Activated naive CD4-positive, alpha-beta T cell treated with anti-CD3 and anti-CD28 coated beads, Interleukin-2, amount 10 ng/mL, durations not matched to agents 5 hours and 36 hours (primary cell): ENCODE measurements around the gene MFRP. TPM values are rescaled to one million over a fixed set of nuclear protein-coding genes. Genes with fewer than 3 reads are reported as not detected.

ENCODE experiments used
- microRNA-seq: library from miRNA; unstranded; fragments of <30 nt; microRNA quantifications from one replicate; pipeline ENCODE4 v1.2.0, GENCODE V29; 2022; ENCODE audit warnings: borderline microRNAs expressed, borderline replicate concordance
- total RNA-seq, 2 experiments: library from RNA; stranded (reverse); gene quantifications; one replicate each; pipeline ENCODE4 v1.2.3, GENCODE V29; 2021

The MFRP gene
- not detected for total RNA-seq

GRCh38 chr11:119346605-119347004, at the start of gene MFRP:
Gene MFRP (minus strand): TSS chr11:119346705. CDS start chr11:119346513, 192 bp downstream.

GRCh38 chr11:119381181-119381988, 34.9 kb upstream of the MFRP start, which contains the start of gene USP2:
Gene USP2 (minus strand): TSS chr11:119381690. CDS start chr11:119373480, 8,210 bp downstream.

GRCh38 chr11:119340335-119341221, 5.9 kb downstream of the MFRP start, which contains the start of gene C1QTNF5:
Gene C1QTNF5 (minus strand): TSS chr11:119340883. CDS start chr11:119340397, 486 bp downstream.

DNA sequence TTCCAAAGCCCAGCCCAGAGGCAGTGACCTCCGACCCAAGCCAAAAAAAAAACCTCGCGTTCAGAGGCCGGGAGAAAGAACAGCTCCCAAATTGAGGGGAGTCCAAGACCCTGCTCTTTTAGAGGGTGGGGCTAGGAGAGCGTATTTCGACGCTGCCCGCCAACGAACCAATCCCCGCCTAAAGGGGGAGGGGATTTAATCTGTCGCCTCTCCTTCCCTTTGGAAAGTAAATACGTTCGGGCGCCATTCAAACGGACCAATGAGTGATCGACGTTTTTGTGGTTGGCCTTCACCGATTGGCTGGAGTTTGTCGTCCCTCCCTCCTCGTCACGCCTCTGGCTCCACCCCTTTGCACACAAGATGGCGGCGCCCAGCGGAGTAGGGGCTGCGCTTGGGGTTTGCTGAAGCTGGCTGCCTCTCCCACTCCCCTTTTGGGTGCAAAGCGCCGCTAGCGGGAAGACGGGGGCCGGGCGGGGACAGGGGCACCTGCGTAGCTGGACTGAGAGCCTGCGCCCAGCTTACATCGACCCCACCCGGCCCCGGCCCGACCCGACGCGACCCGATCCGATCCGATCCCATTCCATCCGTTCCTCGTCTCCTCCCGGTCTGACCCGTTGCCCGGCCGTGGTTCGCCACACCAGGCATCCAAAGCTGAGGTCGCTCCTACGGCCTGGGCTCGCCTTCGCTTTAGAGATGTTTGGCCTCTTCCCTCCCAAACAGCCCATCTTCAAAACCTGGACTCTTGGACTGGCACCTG, 12.2 kb downstream of the MFRP start, which contains the start of gene RNF26:
Gene RNF26 (plus strand): TSS at position 354 of the 757 bp plus-strand sequence. CDS start 596 bp downstream, outside the sequence.

DNA sequence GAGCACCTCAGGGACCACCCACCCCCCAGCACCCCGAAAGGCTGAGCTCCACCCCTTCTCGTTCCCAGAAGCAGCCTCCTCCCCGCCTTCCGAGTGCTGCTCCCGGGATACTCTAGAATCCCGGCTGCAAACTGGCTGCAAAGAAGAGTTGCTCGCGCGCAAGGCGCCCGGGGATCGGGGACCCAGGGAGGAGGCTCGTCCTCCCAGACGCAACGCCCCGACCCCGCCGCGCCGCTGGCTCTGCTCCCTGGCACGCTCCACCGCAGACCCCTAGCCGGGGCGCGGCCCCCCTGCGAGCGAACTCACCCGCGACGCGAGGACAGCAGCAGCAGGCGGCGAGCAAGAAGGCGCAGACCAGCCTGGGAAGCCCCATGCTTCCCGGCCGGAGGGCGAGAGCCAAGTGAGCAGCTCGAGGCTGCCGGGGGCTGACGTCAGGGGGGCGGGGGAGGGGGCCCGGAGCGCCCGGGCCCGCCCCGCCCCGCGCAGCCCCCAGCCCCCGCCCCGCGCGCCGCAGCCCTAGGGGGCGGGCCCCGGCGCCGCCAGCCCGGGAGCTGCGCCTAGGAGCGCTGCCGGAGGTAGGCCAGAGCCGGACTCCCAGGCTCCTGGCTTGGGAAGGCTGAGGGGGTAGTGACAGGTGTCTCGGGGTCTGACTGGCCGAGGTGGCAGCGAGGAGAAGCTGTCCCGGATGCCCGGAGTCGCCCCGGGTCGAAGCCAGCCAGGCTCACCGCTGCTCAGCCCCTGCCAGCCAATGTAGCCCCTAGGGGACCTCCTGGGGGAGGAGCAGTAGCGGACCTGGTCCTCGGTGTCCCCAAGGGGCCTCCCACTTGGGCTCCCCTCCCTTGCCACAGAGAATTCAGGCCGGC, 29.5 kb downstream of the MFRP start, which contains the start of gene MCAM:
Gene MCAM (minus strand): TSS at position 402 of the 863 bp plus-strand sequence. CDS start 29 bp downstream, at position 373.

Small RNA genes lying within 50 kb of the gene (microRNA-seq; reads per million reads assigned to microRNA genes)
- gene MIR6756, result not detected

Other genes with a start within 250 kb of the MFRP start
- 10 to 100 TPM; 46.7 to 49.2 TPM for gene DPAGT1, start 244.9 kb downstream of the MFRP start, total RNA-seq
- gene C2CD2L, start 239.4 kb downstream of the MFRP start, total RNA-seq, result 10 to 100 TPM; 28.3 to 28.4 TPM
- gene HINFP, start 225.1 kb downstream of the MFRP start, total RNA-seq, result 10 to 100 TPM; 47.6 to 48.7 TPM
- gene ABCG4, start 197.7 kb downstream of the MFRP start, total RNA-seq, result not detected
- gene NLRX1, start 178.0 kb downstream of the MFRP start, total RNA-seq, result 10 to 100 TPM; 24.2 to 24.3 TPM
- under 1 TPM; 0.51 to 0.81 TPM for gene NHERF4, start 161.2 kb downstream of the MFRP start, total RNA-seq
- gene CBL, start 140.4 kb downstream of the MFRP start, total RNA-seq, result 10 to 100 TPM; 41.3 to 47.0 TPM
- gene MCAM, start 29.6 kb downstream of the MFRP start, total RNA-seq, result 1 to 10 TPM; 1.1 to 1.5 TPM
- 10 to 100 TPM; 29.8 to 30.5 TPM for gene RNF26, start 12.2 kb downstream of the MFRP start, total RNA-seq
- not detected for gene C1QTNF5, start 5.8 kb downstream of the MFRP start, total RNA-seq
- gene USP2, start 35.0 kb upstream of the MFRP start, total RNA-seq, result under 1 TPM; 0.40 to 0.89 TPM
- under 1 TPM in 1 of 2 experiments, not detected in 1; 0.29 TPM for gene THY1, start 76.5 kb upstream of the MFRP start, total RNA-seq